Activated naive CD4-positive, alpha-beta T cell treated with anti-CD3 and anti-CD28 coated beads for 36 hours (primary cell): ENCODE results near the gene REV1. TPM values are rescaled to one million over a fixed set of nuclear protein-coding genes. Genes with fewer than 3 reads are reported as not detected.

Source experiments
- CTCF ChIA-PET: fragments of 350-600 bp; sonication (Branson Sonifier 250); formaldehyde crosslinking; loops from one replicate; lab custom pipeline; 2021; ENCODE audit warnings: antibody characterized with exemption; lab: Charles Lee
- DNase-seq: peaks from one replicate; pipeline ENCODE4 v3.0.0-alpha.2; 2020
- H3K27ac Mint-ChIP-seq: one replicate; pipeline ENCODE4 v1.8.0; 2021; ENCODE audit warnings: mild to moderate bottlenecking, mixed read lengths
- H3K27me3 Mint-ChIP-seq: one replicate; pipeline ENCODE4 v1.8.0; 2021; ENCODE audit warnings: low read depth, mixed read lengths
- H3K36me3 Mint-ChIP-seq: one replicate; pipeline ENCODE4 v1.8.0; 2021; ENCODE audit warnings: low read depth, mixed read lengths
- H3K4me1 Mint-ChIP-seq: one replicate; pipeline ENCODE4 v1.8.0; 2021; ENCODE audit warnings: low read depth, mixed read lengths
- H3K4me3 Mint-ChIP-seq: one replicate; pipeline ENCODE4 v1.8.0; 2021; ENCODE audit warnings: mild to moderate bottlenecking, moderate library complexity, mixed read lengths
- H3K9me3 Mint-ChIP-seq: one replicate; pipeline ENCODE4 v1.8.0; 2021; ENCODE audit warnings: mixed read lengths
- intact Hi-C: fragments of 100-400 bp; cut with micrococcal nuclease; formaldehyde crosslinking; loops from one replicate; pipeline ENCODE4 v1.15.1; 2023
- total RNA-seq, 2 experiments: library from RNA; stranded (reverse); gene quantifications; one replicate each; pipeline ENCODE4 v1.2.3, GENCODE V29; 2021

REV1 gene
- total RNA-seq, 2 experiments from 2014 or later: 29.6 to 32.3 TPM

GRCh38 chr2:99354070-99354469 is 135.7 kb downstream of the REV1 start:
- DNase-seq: no peak
- H3K27ac Mint-ChIP-seq: no peak overlapping the region
- intact Hi-C loops: no loop called here
- no peak overlapping the region for H3K4me3 Mint-ChIP-seq
- H3K9me3 Mint-ChIP-seq: no peaks in the 10 kb centered on the region
- no peaks in the 10 kb centered on the region for H3K27me3 Mint-ChIP-seq
- CTCF ChIA-PET: no interaction called here
- H3K36me3 Mint-ChIP-seq: peaks cover 3% of the 10 kb centered on the region
- H3K4me1 Mint-ChIP-seq: peaks cover 62% of the 10 kb centered on the region

Other genes with a start within 250 kb of the REV1 start
- gene LYG2, start 234.4 kb downstream of the REV1 start, total RNA-seq: not detected
- gene LYG1, start 188.8 kb downstream of the REV1 start, total RNA-seq: under 1 TPM; 0.32 to 0.36 TPM
- gene TXNDC9, start 153.7 kb downstream of the REV1 start, total RNA-seq: 10 to 100 TPM; 19.9 to 24.3 TPM
- gene EIF5B, start 152.6 kb downstream of the REV1 start, total RNA-seq: 10 to 100 TPM; 70.2 to 71.1 TPM